ENCODE measurements around the gene EEF1B2. TPM values are rescaled to one million over a fixed set of nuclear protein-coding genes. Genes with fewer than 3 reads are reported as not detected.
A peak's percentile ranks its signal among the peaks of the same experiment; 100 is the strongest.

The EEF1B2 gene
- total and polyA plus RNA-seq, 2 of the 13 experiments (the other 11 are each of a cell fraction or from before 2014, with no cell fraction given): 1,284 to 1,731 TPM

- ATAC-seq: no peak
- BruUV-seq (replicated peaks): TSS peak; percentile 16
- intact Hi-C loops (cut with micrococcal nuclease; ENCODE audit: unreplicated experiment) (no loop called here), in situ Hi-C loops (cut with HindIII; ENCODE audit: extremely low pct_ligation_motif_present, low pct_unique_long_range_greater_than_20kb) (no loop called here)
- Histone ChIP-seq H3K36me3 (replicated peaks in 1 of 2; ENCODE audit: control insufficient read depth in 1 of 2, insufficient read depth in 2 of 2, low read length in 2 of 2) (peaks cover 18 to 78% of the 10 kb centered on the region in 2 experiments), H3K9me3 (ENCODE audit: low read length) (no peaks in the 10 kb centered on the region), H4K20me1 (ENCODE audit: insufficient read depth, low read length) (no peaks in the 10 kb centered on the region), H3K27ac (ENCODE audit: extremely low read length, insufficient read depth, low read length) (no peak overlapping the region), H3K79me2 (ENCODE audit: insufficient read depth, low read length) (no peaks in the 10 kb centered on the region), H3K4me1 (ENCODE audit: insufficient read depth, low read length) (no peaks in the 10 kb centered on the region), H3K27me3 (ENCODE audit: control insufficient read depth in 1 of 2, insufficient read depth in 2 of 2, low read length in 2 of 2) (no peaks in the 10 kb centered on the region), H3K4me2 (ENCODE audit: low read depth, low read length) (no peak overlapping the region), H2AFZ (ENCODE audit: low read length) (no peak overlapping the region), H3K4me3 (replicated peaks in 1 of 3; ENCODE audit: insufficient read depth in 1 of 3, low read depth in 2 of 3, low read length in 3 of 3) (no peak overlapping the region), H3K9ac (ENCODE audit: insufficient read depth, low read depth, low read length) (no peak overlapping the region)
- TF ChIP-seq HOXD1 (CRISPR knock-in tag; IDR thresholded peaks at IDR 0.05): no peak
- no peak for TF ChIP-seq MED13 (CRISPR knock-in tag; IDR thresholded peaks at IDR 0.05)
- no peak for TF ChIP-seq TOPORS (CRISPR knock-in tag; IDR thresholded peaks at IDR 0.05)
- TF ChIP-seq ATM (IDR thresholded peaks at IDR 0.05; ENCODE audit: borderline replicate concordance): no peak
- no peak for TF ChIP-seq ZNF282 (IDR thresholded peaks at IDR 0.05; ENCODE audit: partially characterized antibody)
- TF ChIP-seq ZSCAN29 (CRISPR knock-in tag; conservative IDR thresholded peaks at IDR 0.05): no peak
- no peak for TF ChIP-seq EP300 (IDR thresholded peaks at IDR 0.05; ENCODE audit: low read depth in 2 of 2, low read length in 2 of 2)
- no peak for TF ChIP-seq EP300 (CRISPR knock-in tag; IDR thresholded peaks at IDR 0.05; ENCODE audit: borderline replicate concordance)
- no peak for TF ChIP-seq PCBP2 (optimal IDR thresholded peaks at IDR 0.05; ENCODE audit: low read depth, low read length, poor library complexity, severe bottlenecking)
- TF ChIP-seq ZNF260 (CRISPR knock-in tag; IDR thresholded peaks at IDR 0.05; ENCODE audit: borderline replicate concordance, low read depth): no peak
- no peak for TF ChIP-seq GTF3A (CRISPR knock-in tag; conservative IDR thresholded peaks at IDR 0.05)
- no peak for TF ChIP-seq SMAD1 (CRISPR knock-in tag; IDR thresholded peaks at IDR 0.05; ENCODE audit: borderline replicate concordance, low read depth)
- TF ChIP-seq ATF3 (CRISPR knock-in tag; IDR thresholded peaks at IDR 0.05): no peak
- DNase-seq (ENCODE audit: low spot score): no peak
- ChIA-PET POLR2A (interaction anchor here (1.0 kb wide), 1 partner anchor 39 kb away, joined by 3 read pairs; no protein-coding TSS in a partner anchor), CTCF (ENCODE audit: low intra/inter-chr PET ratio, low total read pairs) (no interaction called here)
- no peak for FAIRE-seq
Measured at GRCh38 chr2:206125901-206126300, 33.8 kb upstream of the EEF1B2 start.
